ENCODE data around the gene OGFOD2. TPM values are rescaled to one million over a fixed set of nuclear protein-coding genes. Genes with fewer than 3 reads are reported as not detected.
A peak's percentile ranks its signal among the peaks of the same experiment; 100 is the strongest.

The OGFOD2 gene
- total and polyA plus RNA-seq, 2 of the 13 experiments (the other 11 are each of a cell fraction or from before 2014, with no cell fraction given) = 13.2 to 14.6 TPM

GRCh38 chr12:122979001-122979907, 4.2 kb downstream of the OGFOD2 start:
- Histone ChIP-seq H3K4me2 (ENCODE audit: low read depth, low read length) (peak overlapping the region; percentile 96), H2AFZ (ENCODE audit: low read length) (no peak overlapping the region), H3K4me1 (ENCODE audit: insufficient read depth, low read length) (peaks cover 68% of the 10 kb centered on the region), H3K36me3 (replicated peaks in 1 of 2; ENCODE audit: control insufficient read depth in 1 of 2, insufficient read depth in 2 of 2, low read length in 2 of 2) (peaks cover 1 to 19% of the 10 kb centered on the region in 2 experiments; a peak in 4 of 5 replicates), H4K20me1 (ENCODE audit: insufficient read depth, low read length) (no peaks in the 10 kb centered on the region), H3K9me3 (ENCODE audit: low read length) (no peaks in the 10 kb centered on the region), H3K9ac (ENCODE audit: insufficient read depth, low read depth, low read length) (peak overlapping the region; percentile 94), H3K4me3 (replicated peaks in 1 of 3; ENCODE audit: insufficient read depth in 1 of 3, low read depth in 2 of 3, low read length in 3 of 3) (peak overlapping the region; percentile 87 to 99 (median 97)), H3K79me2 (ENCODE audit: insufficient read depth, low read length) (peaks cover 52% of the 10 kb centered on the region), H3K27me3 (ENCODE audit: control insufficient read depth in 1 of 2, insufficient read depth in 2 of 2, low read length in 2 of 2) (no peaks in the 10 kb centered on the region; a peak in 1 of 5 replicates), H3K27ac (ENCODE audit: extremely low read length, insufficient read depth, low read length) (peak overlapping the region; percentile 93)
- ChIA-PET POLR2A (interaction anchor here (0.9 kb wide), 1 partner anchor 254 kb away, joined by 8 read pairs; the partner anchor contains the start of genes MPHOSPH9 and MTRFR), CTCF (ENCODE audit: low intra/inter-chr PET ratio, low total read pairs) (no interaction called here)
- ATAC-seq (no peak), DNase-seq (ENCODE audit: low spot score) (no peak), FAIRE-seq (no peak)
- intact Hi-C loops (cut with micrococcal nuclease; ENCODE audit: unreplicated experiment) (no loop called here), in situ Hi-C loops (cut with HindIII; ENCODE audit: extremely low pct_ligation_motif_present, low pct_unique_long_range_greater_than_20kb) (no loop called here)
- no TSS peak for BruUV-seq (replicated peaks)
- 90% methylated on average over 12 of the region's 28 CpGs for WGBS (ENCODE audit: low lambda C conversion rate)
- TF ChIP-seq ZBTB10 (CRISPR knock-in tag; IDR thresholded peaks at IDR 0.05; ENCODE audit: borderline replicate concordance) (no peak), SRSF1 (optimal IDR thresholded peaks at IDR 0.05; ENCODE audit: low read depth, low read length) (no peak), TFDP2 (CRISPR knock-in tag; IDR thresholded peaks at IDR 0.05) (no peak), ZNF569 (CRISPR knock-in tag; IDR thresholded peaks at IDR 0.05; ENCODE audit: borderline replicate concordance) (no peak), ZNF10 (CRISPR knock-in tag; IDR thresholded peaks at IDR 0.05; ENCODE audit: borderline replicate concordance, low read depth) (no peak), ZBTB38 (CRISPR knock-in tag; IDR thresholded peaks at IDR 0.05) (0 out of 2 replicates have a peak, but pooled peaks have one; percentile 57), ZC3H13 (CRISPR knock-in tag; IDR thresholded peaks at IDR 0.05) (peak; percentile 69; the same call in 1 of the 2 replicates), ZNF800 (CRISPR knock-in tag; IDR thresholded peaks at IDR 0.05) (no peak; the same call in 1 of the 2 replicates), AGO2 (optimal IDR thresholded peaks at IDR 0.05; ENCODE audit: low read depth, low read length) (peak; percentile 87), NONO (IDR thresholded peaks at IDR 0.05) (no peak), NONO (CRISPR knock-in tag; conservative IDR thresholded peaks at IDR 0.05) (0 out of 2 replicates have a peak, but pooled peaks have one; percentile 5), REPIN1 (CRISPR knock-in tag; IDR thresholded peaks at IDR 0.05; ENCODE audit: borderline replicate concordance, low read depth) (no peak), TBX2 (CRISPR knock-in tag; IDR thresholded peaks at IDR 0.05; ENCODE audit: borderline replicate concordance) (0 out of 2 replicates have a peak, but pooled peaks have one; percentile 4), HBP1 (CRISPR knock-in tag; IDR thresholded peaks at IDR 0.05; ENCODE audit: low read depth) (no peak), ZNF746 (CRISPR knock-in tag; IDR thresholded peaks at IDR 0.05) (no peak)

All from HepG2 (cell line).